Measurements from ENCODE around the gene WDR37.
"Not testable (repeated sequence)": the region's sequence is repeated elsewhere in the genome, so short reads cannot be mapped to it uniquely, and the experiment has no call there.

The WDR37 gene

GRCh38 chr10:1056326-1057105, at the start of gene WDR37:
Gene WDR37 (plus strand): TSS chr10:1056385. CDS start chr10:1072156, 15,771 bp downstream.
- DNase-seq (ENCODE audit: low spot score), result peak; percentile 95

GRCh38 chr10:1006573-1006972, 49.6 kb upstream of the WDR37 start:
- no peak for DNase-seq (ENCODE audit: low spot score)

- no peak for DNase-seq (ENCODE audit: low spot score)
Measured at GRCh38 chr10:1007583-1007982, 48.6 kb upstream of the WDR37 start.

- no peak for DNase-seq (ENCODE audit: low spot score)
Measured at GRCh38 chr10:1009071-1009494, 47.1 kb upstream of the WDR37 start.

- not testable (repeated sequence) for DNase-seq (ENCODE audit: low spot score)
Measured at GRCh38 chr10:1009947-1010346, 46.2 kb upstream of the WDR37 start.

GRCh38 chr10:1010703-1011102, 45.5 kb upstream of the WDR37 start:
- no peak for DNase-seq (ENCODE audit: low spot score)

- DNase-seq (ENCODE audit: low spot score), result no peak
Measured at GRCh38 chr10:1011696-1012095, 44.5 kb upstream of the WDR37 start.

GRCh38 chr10:1015688-1016087, 40.5 kb upstream of the WDR37 start:
- no peak for DNase-seq (ENCODE audit: low spot score)

GRCh38 chr10:1019362-1019761, 36.8 kb upstream of the WDR37 start:
- DNase-seq (ENCODE audit: low spot score), result no peak

- DNase-seq (ENCODE audit: low spot score), result no peak
Measured at GRCh38 chr10:1020460-1020859, 35.7 kb upstream of the WDR37 start.

- DNase-seq (ENCODE audit: low spot score), result no peak
Measured at GRCh38 chr10:1020958-1021357, 35.2 kb upstream of the WDR37 start.

- no peak for DNase-seq (ENCODE audit: low spot score)
Measured at GRCh38 chr10:1022413-1022812, 33.8 kb upstream of the WDR37 start.

- no peak for DNase-seq (ENCODE audit: low spot score)
Measured at GRCh38 chr10:1024103-1024502, 32.1 kb upstream of the WDR37 start.

GRCh38 chr10:1025683-1026082, 30.5 kb upstream of the WDR37 start, which contains the start of gene IDI2:
Gene IDI2 (minus strand): TSS chr10:1025859. CDS start chr10:1024723, 1,136 bp downstream.
- no peak for DNase-seq (ENCODE audit: low spot score)

GRCh38 chr10:1026578-1026977, 29.6 kb upstream of the WDR37 start:
- DNase-seq (ENCODE audit: low spot score), result no peak

GRCh38 chr10:1029838-1030237, 26.3 kb upstream of the WDR37 start:
- no peak for DNase-seq (ENCODE audit: low spot score)

GRCh38 chr10:1033601-1034000, 22.6 kb upstream of the WDR37 start:
- DNase-seq (ENCODE audit: low spot score), result no peak

GRCh38 chr10:1034758-1035157, 21.4 kb upstream of the WDR37 start:
- no peak for DNase-seq (ENCODE audit: low spot score)

GRCh38 chr10:1035201-1035600, 21.0 kb upstream of the WDR37 start:
- no peak for DNase-seq (ENCODE audit: low spot score)

GRCh38 chr10:1036341-1036791, 19.8 kb upstream of the WDR37 start:
- peak; percentile 24 for DNase-seq (ENCODE audit: low spot score)

- DNase-seq (ENCODE audit: low spot score), result no peak
Measured at GRCh38 chr10:1037098-1037497, 19.1 kb upstream of the WDR37 start.

GRCh38 chr10:1038769-1039168, 17.4 kb upstream of the WDR37 start:
- not testable (repeated sequence) for DNase-seq (ENCODE audit: low spot score)

GRCh38 chr10:1040133-1040532, 16.1 kb upstream of the WDR37 start:
- no peak for DNase-seq (ENCODE audit: low spot score)

- DNase-seq (ENCODE audit: low spot score), result no peak
Measured at GRCh38 chr10:1041514-1041913, 14.7 kb upstream of the WDR37 start.

Data from AG08396 (cell line).